ENCODE results near the gene GATA5.

GATA5 gene

DNA sequence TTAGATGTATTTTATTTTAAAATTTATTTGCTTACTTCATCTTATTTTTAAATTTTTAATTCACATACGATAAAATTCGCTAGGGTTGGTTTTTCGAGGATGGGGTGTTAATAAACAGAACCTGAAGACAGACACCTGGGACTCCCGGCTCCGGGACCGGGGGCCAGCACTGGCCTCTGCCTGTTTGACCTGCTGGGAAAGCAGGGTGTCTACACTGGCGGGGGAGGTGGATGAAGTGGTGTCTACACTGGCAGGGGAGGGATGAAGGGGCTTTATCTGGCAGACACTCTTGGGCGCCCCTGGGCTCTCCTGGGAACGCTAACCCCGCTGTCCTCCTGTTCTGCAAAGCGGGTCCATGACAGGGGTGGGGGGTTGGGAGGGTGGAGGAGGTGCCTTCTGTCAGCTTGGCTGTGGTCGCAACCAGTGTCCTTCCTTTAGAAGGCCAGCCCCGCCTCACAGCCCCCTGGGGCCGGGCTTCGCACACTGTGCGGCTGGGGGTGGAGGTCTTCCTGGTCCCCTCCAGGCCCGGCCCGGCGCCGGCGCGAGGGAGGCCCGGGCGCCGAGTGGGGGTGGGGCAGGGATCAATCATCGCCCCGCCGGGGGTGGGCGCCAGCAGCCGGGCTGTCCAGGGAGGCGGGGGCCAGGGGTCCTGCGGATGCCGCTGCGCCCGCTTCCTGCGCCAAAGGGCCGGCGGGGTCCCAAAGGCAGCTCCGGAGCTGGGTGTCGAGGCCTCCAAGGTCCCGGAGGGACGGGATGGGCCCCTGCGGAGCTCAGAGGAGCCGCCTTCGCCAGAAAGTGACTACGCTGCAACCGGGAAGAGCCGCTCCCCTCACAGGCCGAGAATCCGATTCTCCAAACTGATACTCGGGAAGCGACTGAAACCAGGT is 1.8 kb downstream of the GATA5 start:
- H3K4me3 ChIP-seq (ENCODE audit: low read depth, low read length): no peak overlapping the region
- TF ChIP-seq, protein P1, sequence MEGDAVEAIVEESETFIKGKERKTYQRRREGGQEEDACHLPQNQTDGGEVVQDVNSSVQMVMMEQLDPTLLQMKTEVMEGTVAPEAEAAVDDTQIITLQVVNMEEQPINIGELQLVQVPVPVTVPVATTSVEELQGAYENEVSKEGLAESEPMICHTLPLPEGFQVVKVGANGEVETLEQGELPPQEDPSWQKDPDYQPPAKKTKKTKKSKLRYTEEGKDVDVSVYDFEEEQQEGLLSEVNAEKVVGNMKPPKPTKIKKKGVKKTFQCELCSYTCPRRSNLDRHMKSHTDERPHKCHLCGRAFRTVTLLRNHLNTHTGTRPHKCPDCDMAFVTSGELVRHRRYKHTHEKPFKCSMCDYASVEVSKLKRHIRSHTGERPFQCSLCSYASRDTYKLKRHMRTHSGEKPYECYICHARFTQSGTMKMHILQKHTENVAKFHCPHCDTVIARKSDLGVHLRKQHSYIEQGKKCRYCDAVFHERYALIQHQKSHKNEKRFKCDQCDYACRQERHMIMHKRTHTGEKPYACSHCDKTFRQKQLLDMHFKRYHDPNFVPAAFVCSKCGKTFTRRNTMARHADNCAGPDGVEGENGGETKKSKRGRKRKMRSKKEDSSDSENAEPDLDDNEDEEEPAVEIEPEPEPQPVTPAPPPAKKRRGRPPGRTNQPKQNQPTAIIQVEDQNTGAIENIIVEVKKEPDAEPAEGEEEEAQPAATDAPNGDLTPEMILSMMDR (IDR thresholded peaks at IDR 0.05; ENCODE audit: low read depth, low read length, missing control alignments): no peak
- DNase-seq (ENCODE audit: low read depth): no peak

DNA sequence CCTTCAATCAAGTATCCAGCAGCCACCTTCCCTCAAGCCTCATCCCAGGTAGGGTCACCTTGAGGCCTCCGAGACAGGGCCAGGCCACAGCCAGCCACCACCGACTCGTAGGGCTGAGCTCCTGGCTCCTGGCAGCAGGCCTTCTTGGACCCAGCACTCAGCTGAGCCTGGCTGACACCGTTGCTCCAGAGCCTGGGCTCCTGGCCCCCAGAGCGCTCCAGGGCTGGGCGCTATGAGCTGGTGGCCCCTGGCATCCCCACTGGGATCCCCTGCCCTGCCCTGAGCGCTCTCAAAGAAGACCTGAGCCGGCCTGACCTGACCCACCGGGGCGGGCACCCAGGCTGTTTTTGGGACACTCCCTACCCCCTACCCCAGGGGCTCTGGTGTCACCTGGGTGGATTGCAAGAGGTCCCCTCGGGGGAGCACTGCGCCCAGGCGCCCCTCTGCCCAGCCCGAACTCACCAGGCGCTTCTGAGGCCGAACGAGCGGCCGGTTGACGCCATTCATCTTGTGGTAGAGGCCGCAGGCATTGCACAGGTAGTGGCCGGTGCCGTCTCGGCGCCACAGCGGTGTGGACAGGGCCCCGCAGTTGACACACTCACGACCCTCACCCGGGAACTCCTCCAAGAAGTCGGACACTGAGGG is 2.7 kb downstream of the GATA5 start:
- no peak for DNase-seq (ENCODE audit: low read depth)
- H3K4me3 ChIP-seq (ENCODE audit: low read depth, low read length): no peak overlapping the region
- TF ChIP-seq, protein P1 (IDR thresholded peaks at IDR 0.05; ENCODE audit: low read depth, low read length, missing control alignments): no peak

DNA sequence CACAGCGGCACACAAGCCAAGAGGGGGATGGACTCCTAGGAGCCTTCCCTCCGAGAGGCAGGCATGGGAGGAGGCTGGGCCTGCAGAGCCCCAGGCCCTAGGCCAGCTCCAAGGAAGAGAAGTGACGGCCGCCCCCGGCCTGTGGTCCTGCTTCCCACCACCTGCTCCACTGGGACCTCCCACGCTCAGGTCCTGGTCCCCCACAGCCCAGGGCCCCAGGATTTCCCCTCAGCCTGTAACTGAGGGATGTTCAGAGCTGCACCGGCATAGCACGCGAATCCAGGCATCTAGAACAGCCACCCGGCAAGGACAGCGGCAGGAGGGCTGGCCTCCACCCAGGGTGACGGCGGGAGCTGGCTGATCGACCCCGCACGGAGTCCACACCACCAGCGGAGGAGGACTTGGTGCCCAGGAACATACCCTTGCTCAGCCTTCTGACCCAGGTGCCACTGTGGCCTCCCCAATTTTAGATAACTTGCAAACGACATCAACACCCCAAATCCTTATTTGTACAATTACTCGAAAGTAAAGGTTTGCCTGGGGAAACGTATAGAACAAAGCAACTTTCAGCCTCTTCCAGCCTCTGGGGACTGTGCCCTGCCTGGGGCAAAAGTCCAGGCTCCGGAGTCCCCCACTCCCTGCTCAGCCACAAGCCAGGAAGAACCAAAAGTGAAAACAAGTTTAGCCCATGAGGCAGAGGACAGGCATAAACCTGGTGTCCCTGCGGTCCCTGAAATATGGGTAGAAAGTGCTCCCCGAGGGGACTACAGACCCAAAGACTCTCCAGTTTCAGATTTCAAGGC is 3.5 kb downstream of the GATA5 start:
- TF ChIP-seq, protein P1 (IDR thresholded peaks at IDR 0.05; ENCODE audit: low read depth, low read length, missing control alignments): no peak
- no peak overlapping the region for H3K4me3 ChIP-seq (ENCODE audit: low read depth, low read length)
- no peak for DNase-seq (ENCODE audit: low read depth)

DNA sequence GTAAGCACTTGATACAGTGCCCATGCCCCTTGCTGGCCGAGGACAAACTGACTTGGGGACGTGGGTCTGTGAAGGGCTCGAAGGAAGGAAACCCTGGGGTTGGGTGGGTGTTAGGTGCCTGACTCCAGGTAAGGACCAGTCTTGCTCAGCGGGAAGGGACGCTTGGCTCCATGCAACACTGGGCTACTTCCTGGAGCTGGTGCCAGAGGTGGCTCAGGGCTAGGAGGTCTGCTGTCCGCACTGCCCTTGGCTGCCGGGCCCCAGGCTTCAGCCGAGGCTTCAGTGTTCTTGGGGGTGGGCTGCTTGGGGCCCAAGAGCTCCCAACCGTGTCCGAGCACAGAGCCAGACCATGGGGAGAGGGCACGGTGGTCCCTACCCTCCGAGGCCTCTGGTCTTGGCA is 5.3 kb downstream of the GATA5 start:
- DNase-seq (ENCODE audit: low read depth): no peak
- TF ChIP-seq, protein P1 (IDR thresholded peaks at IDR 0.05; ENCODE audit: low read depth, low read length, missing control alignments): no peak
- no peak overlapping the region for H3K4me3 ChIP-seq (ENCODE audit: low read depth, low read length)

DNA sequence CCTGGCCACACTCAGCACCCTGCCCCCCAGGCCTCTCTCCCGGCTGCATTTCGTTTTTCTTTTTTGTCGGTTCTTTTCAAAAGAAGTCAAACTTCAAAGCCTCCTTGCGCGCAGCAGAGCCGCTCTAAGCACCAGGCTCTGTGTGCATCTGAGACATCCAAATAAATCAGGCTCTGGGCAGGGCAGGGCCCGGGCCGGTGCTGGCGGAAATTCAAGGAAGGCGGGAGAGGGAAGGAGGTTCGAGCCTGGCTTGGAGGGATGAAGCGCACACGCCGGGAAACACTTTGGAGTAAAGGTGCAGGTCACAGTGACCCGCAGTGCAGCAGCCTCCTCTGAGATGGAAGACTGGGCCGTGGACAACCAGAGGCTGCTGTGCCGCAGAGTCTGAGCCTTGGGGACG is 5.8 kb downstream of the GATA5 start:
- TF ChIP-seq, protein P1 (IDR thresholded peaks at IDR 0.05; ENCODE audit: low read depth, low read length, missing control alignments): no peak
- no peak for DNase-seq (ENCODE audit: low read depth)
- H3K4me3 ChIP-seq (ENCODE audit: low read depth, low read length): no peak overlapping the region

DNA sequence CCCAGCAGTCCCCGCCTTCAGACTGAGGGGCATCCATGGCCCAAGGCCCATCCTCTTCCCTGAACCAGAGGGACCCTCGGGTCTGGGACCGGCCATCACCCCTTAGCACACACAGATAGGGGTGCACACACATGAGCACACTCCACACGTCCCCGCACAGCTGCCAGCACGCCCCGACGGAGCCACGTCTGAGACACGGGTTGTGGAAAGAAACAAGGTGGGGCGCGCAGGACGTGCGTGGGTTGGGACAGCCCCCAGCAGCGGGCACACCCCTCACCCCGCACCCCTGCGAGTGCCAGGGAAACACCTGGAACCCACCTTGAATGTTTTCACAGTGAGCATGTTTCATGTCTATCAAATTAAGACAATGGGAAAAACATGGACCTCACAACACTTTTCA is 6.4 kb downstream of the GATA5 start:
- no peak for DNase-seq (ENCODE audit: low read depth)
- H3K4me3 ChIP-seq (ENCODE audit: low read depth, low read length): no peak overlapping the region
- TF ChIP-seq, protein P1 (IDR thresholded peaks at IDR 0.05; ENCODE audit: low read depth, low read length, missing control alignments): no peak

All from GM12864 (cell line).